Esophagus mucosa (tissue), 1 donor: ENCODE data around the gene CD74. TPM values are rescaled to one million over a fixed set of nuclear protein-coding genes. Genes with fewer than 3 reads are reported as not detected.
"Not testable (repeated sequence)": the region's sequence is repeated elsewhere in the genome, so short reads cannot be mapped to it uniquely, and the experiment has no call there.

Experiments
- ATAC-seq: fragments of 200-7000 bp; cut with Tn5 transposase; one replicate; pipeline ENCODE4 v1.9.1; 2020
- total RNA-seq: library from RNA; stranded (reverse); gene quantifications from one replicate; pipeline ENCODE4 v1.2.4, GENCODE V29; 2023
- donor health status: DM: yes; HTN: yes; CAD: no.

CD74 gene
- total RNA-seq, result 125 TPM

DNA sequence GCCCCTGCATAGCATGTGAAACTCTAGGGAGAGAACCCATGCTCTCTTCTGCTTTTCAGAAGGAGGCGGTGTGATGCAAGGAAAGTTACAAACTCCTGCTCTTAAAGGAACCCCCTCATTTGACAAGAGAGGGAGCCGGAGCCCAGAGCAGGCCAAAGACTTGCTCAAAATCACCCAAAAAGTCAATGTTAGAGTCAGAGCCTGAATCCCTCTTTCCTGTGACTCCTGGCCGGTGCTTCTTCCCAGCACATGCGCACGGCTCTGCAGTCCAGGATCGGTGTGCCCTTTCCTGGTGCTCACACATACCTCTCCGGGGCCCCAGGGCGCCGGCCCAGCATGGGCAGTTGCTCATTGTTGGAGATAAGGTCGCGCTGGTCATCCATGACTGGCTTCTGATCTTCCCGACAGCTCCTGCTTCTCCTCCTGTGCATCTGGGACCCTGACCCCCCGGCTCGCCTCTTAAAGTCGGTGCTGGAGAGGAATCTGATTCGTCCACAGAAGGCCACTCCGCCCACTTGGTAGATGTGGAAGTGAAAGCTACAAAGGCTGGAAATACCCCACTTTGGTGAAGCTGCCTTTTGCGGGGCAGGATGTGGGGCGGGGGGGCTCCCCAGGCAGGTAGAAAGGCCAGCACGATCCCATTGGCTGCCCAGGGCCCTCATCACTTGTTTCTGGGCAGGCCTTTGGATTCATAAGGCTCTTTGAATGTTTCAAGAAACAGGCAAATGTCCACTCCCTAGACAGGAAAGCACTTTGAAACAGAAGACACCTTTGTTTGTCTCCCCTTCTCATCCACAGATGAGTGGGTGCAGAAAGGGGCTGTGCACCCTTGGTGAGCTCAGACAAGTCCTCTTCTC is at the start of gene CD74:
Gene CD74, minus strand, starts transcription at position 592 of the 857 bp plus-strand sequence. Its CDS starts 161 bp downstream, at position 431.
- ATAC-seq, result peak; percentile 77

DNA sequence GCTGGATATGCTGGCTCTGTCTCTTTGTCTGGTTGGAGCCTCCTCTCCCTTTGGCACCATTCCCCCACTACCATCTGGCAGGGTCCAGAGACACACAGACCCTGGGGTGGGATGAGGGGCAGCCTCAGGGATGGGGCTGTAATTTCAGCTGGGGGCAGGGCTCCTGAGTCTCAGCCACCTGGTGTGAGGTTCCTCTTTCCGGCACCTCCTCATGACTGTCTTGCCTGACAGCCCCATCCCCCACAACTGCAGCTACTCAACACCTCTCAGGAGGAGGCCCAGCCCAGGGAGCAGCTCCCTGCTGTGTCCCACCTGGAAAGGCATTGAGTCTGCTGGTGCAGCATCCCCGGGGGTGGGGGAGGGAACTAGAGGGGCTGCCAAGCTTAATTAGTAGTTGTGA is 48.5 kb upstream of the CD74 start:
- peak; percentile 9 for ATAC-seq

DNA sequence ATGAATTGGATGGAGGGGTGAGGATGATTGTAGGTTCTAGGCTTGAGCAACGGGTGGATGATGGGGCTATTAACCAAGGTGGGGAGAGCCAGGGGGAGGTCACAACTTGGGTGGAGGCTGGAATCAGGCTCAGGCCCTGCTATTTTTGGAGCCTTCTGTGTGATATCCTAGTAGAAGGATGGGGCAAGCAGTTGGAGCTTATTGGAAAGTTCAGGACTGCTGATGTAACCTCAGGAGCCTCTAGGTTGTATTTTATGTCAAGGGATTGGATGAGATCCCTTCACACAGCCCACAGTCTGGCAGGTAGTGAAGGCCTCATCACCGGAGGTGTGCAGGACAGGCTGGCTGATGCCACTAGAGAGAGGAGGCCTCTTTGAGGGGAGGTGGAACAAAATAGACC is 48.1 kb upstream of the CD74 start:
- no peak for ATAC-seq

- ATAC-seq, result peak; percentile 95
These were observed 46.3 kb upstream of the CD74 start for GRCh38 chr5:150458802-150459557.

DNA sequence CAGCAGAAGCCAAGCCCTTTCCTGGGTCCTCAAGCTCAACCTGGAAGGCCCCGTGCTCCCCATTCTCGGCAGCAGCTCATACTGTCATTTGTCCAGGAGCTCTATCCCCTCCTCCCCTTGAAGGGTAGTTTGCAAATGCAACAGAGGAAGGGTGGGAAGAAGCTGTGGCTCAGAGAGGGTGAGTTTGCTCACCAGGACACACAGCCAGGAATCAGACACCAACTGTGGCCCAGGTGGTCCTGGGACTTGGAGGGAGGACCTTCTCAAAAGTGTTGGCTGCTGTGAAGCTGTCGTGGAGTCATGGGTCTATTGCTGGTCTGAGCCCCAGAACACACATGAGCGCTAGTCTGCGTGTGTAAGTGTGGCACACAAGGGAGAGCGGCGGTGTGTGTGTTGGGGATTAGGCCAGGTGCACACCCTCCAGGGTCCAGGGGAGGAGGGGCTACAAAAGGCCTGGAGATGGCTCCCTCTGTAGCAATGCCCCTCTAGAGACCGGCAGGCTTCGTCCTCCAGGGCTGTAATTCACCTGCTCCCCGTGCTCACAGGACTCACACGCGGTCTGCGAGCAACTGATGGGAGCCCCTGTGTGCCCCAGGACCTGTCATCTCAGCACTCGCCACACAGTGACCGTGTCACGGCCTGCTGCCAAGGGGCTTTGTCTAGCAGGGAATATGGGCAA is 45.0 kb upstream of the CD74 start:
- no peak for ATAC-seq

- ATAC-seq, result no peak
These were observed 44.4 kb upstream of the CD74 start for GRCh38 chr5:150457121-150457520.

- no peak for ATAC-seq
These were observed 42.0 kb upstream of the CD74 start for GRCh38 chr5:150454492-150455229.

GRCh38 chr5:150454027-150454426 is 41.3 kb upstream of the CD74 start:
- ATAC-seq, result not testable (repeated sequence)

GRCh38 chr5:150452914-150453313 is 40.2 kb upstream of the CD74 start:
- ATAC-seq, result no peak

DNA sequence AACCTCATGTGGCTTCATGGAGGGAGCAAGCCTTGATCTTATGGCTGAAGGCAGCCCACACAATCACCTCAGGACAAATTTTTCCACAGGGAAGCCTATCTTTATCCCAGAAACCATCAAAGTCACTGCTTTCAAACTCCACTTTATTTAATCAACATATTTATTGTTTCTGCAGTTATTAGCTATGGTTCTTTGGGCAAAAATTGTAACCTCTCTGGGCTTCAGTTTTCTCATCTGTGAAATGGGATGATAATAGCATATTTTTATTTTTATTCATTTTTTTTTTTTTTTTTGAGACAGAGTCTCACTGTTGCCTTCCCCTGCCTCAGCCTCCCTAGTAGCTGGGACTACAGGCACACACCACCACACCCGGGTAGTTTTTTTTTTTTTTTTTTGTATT is 38.9 kb upstream of the CD74 start:
- no peak for ATAC-seq

- ATAC-seq, result peak; percentile 96
These were observed 37.0 kb upstream of the CD74 start, which contains the start of gene RPS14 for GRCh38 chr5:150449517-150450339. Gene RPS14, minus strand, starts transcription at chr5:150449739. Its CDS starts 2,006 bp downstream, at chr5:150447733.

GRCh38 chr5:150448952-150449516 is 36.3 kb upstream of the CD74 start:
- peak; percentile 52 for ATAC-seq

DNA sequence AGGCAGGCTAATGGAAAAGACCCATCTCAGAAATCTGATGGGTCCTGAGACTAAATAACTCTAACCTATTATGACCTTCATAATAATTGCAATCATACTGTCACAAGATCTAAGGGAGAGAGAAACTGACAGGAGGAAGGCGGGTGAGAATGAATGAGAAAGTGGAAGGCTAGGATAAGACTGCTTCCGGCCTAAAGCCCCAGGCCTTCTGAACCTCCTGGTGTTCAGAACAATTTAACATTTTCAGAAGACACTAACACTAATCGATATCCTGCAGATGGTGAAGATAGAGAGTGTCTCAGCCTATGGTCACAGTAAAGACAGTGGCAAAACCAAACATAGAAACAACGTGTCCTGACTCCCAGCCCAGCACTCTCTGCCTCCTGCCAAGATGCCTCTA is 35.6 kb upstream of the CD74 start:
- ATAC-seq, result no peak

DNA sequence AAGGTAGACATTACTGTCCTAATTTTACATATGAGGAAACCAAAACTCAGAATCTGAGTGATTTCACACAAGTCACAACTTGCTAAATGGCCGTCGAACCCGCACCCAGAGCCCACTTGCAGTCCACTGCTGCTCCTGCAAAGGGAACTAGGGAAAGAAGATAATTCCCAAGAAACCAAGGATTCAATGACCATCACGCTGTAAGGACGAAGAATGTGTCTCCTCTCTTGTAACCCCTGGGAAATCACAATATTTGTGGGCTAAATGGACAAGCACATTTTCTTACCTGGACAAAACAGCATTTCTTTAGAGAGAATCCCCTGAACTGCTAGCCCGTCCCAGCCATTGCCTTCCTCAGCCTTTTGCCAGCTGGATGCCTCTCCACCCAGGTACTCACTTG is 34.5 kb upstream of the CD74 start:
- no peak for ATAC-seq

DNA sequence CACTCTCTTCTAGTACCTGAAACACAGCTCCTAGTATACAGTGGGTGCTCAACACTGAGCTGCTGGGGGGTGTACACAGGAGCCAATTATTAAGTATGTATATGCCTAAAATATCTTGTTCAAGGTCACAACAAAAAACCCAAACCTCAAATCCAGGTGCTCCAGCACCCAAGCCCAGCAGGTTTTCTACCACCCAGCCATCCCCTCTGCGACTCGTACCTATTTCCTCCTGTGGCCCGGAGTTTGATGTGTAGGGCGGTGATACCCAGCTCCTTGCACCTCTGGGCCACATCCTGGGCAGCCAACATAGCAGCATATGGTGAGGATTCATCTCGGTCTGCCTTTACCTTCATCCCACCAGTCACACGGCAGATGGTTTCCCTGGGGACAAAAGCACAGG is 33.9 kb upstream of the CD74 start:
- no peak for ATAC-seq

- ATAC-seq, result no peak
These were observed 33.4 kb upstream of the CD74 start for GRCh38 chr5:150446088-150446487.

DNA sequence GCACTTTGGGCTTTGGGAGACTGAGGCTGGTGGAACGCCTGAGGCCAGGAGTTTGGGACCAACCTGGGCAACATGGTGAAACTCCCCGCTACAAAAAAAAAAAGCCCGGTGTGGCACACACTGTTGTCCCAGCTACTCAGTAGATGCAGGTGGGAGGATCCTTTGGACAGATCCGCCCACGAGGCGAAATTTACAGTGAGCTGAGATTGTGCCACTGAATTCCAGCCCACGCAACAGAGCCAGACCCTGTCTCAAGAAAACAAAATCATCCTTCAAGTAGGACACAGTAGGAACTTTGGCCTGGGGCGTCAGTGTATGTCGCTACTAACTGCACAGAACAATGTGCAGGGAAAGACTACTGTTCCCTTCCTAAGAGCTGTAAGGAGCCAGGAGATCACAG is 32.1 kb upstream of the CD74 start:
- ATAC-seq, result no peak

DNA sequence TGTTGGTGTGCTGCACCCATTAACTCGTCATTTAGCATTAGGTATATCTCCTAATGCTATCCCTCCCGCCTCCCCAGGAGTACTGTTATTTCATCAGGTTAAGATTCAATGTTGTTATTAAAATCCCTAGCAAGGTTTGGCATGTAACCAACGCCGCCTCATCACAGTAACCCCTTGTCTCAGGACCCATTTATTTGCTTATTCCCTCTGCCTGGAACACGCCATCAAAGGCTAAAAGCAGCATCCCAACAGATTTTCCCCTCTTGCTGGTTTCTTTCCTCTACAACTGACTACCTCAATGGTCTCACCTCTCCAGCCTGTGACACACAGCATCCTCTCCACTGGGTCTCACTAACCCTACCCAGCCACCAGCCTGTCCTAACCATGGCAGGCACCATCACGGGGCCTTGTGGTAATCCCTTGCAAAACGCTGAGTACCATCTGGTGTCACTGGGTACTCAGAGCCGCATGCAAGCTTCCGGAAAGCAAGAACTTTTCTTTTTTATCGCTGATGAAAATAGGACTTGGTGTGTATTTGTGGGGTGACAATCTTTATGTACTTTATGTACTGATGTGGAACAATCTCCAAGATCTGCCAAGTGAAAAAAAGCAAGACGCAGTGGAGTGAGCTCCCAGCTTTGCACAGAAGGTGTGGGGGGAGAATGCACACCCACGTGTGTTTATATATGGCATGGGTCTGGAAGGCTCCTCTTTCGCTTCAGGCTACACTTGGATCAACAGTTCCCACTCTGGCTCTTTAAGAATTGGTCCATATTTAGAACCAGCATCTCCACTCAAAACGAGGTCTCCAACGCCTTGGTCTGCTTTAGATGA is 30.7 kb upstream of the CD74 start:
- no peak for ATAC-seq

GRCh38 chr5:150442699-150443080 is 30.0 kb upstream of the CD74 start:
- ATAC-seq, result no peak
